HG03159 (cell line): ENCODE data around the gene CTNND2.

Experiments used
- ATAC-seq: cut with Tn5 transposase; IDR thresholded peaks from one replicate; pipeline ENCODE4 v1.9.1; 2021; ENCODE audit warnings: mild to moderate bottlenecking, moderate library complexity; ENCODE audit not compliant: unreplicated experiment

The CTNND2 gene

DNA sequence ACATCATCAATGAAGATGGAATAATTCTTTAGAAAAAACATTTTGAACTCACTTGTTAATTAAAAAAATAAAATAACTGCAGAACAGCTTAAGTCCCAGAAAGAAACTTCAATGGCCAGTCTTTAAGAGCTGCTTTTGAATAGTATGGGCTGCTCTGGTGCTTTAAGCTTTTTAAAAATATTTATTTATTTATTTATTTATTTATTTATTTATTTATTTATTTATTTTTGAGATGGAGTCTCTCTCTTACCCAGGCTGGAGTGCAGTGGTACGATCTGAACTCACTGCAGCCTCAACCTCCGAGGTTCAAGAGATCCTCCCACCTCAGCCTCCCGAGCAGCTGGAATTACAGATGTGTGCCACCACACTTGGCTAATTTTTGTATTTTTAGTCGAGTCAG, 626.9 kb downstream of the CTNND2 start:
- ATAC-seq, result no peak

DNA sequence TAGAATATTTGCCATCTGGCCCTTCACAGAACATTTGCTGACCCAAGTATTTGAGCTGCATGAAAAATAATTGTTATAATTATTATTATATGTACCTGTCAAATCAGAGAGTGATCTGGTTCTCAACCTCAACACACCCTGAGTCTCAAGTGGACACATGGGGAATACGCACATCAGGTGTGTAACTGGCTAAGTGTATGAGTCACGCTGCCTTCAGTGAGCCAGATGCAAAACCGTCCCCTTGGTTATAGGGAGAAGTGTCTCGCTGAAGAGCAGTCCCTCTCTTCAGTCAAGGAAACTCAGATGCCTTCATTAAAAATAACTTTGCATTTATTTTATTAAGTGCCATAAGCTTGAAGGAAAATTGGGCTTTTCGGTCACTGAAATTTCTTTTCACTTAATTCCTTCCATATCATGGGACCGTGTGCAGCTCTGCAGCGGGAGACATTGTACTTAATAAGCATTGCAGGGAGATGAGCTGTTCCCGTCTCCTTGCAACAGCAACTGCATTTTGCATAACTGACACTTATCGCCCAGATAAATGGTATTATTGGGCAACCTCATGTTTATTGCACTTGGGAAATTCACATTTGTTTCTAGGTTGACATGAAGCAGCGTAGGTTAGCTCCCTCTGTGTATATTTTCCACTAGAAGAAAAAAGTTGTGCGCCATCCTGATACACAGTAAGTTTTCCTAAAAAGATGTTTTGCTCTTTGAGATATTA, 630.9 kb downstream of the CTNND2 start:
- ATAC-seq, result no peak

DNA sequence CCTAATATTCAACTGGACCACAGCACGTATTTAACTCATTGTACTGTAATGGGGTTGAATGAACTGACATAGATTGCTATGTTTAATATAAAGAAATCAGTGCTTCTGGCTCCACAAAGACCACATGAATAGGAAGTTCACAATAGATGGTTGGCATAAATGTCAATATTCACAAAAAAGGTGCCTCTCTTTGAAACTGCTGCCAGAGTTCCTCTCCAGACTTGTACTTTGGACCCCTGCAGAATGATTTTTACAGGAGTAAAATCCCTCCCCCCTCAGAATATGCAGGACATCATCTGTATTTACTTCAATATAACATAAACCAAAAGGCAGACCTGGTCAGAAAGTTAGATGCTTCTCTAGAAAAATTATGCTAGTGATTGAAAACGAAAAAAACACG, 634.7 kb downstream of the CTNND2 start:
- no peak for ATAC-seq

DNA sequence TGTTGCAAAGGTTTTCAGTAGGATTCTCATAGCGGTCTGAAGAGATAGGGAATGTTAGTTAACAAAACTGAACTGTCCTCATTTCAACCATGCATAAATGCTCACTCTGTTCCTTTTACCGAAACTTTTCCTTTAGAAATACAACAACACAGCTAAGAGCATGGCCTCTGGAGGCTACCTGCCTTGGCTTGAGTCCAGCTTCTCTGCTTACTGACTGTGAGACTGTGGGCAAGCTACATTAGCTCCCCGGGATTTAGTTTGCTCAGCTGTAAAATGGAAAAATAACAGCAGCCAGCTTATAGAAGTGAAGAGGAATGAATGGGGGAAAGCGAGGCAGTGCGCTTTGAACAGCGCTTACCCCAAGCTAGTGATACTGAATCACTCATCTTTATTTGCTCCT, 635.4 kb downstream of the CTNND2 start:
- ATAC-seq, result no peak

DNA sequence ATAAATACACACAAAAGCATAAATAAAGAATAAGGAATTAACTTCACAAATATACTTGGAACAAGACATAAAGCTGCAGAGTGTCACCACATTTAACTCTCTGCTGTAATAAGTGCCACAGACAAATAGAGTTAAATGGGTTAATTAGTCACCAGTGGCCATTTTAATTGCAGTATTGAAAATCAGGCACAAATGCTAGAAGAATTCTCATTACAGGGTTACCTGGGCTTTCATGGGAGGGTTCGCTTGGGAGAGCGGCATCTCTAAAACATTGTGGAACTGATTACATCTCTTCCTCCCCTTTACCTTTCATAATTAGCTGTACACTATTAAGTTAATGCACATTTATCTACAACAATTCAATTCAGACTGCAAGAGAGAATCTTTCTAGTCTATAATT, 637.9 kb downstream of the CTNND2 start:
- ATAC-seq, result no peak

DNA sequence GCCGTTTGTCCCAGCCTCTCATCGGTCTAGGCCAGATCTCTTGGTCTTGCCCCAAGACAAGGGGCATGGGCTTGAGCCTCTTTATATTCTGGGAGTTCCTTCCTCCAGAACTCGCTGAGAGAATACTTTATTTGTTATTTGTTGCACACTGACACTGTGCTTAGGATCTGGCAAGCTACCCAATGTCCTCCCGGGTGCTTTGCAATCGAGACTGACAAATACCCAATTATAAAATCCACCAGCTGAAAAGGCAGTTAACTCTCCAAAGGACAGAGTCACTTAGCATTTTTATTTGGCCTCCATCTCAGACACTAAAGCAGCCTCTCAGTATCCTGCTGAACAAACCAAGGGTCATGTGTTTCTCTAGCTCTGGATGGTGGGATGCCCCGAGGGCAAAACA, 643.0 kb downstream of the CTNND2 start:
- ATAC-seq, result no peak

DNA sequence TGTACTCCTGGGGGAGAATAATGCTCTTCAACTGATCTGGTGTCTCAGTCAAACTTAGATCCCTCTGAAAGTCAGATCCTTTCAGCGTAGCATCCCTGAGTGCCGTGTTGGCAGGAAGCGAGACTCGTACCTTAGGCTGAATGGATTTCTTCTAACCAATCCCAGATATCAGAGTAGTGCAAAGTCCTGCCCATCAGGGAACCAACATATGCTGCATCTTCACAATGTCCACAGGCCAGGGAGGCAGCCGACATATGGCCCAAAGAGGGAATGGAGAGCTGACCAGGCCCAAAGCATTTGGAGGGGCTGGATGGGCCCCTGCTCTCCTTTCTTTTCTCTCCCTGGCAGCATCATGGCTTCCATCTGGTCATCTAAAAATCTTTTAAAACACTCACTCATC, 646.2 kb downstream of the CTNND2 start:
- ATAC-seq, result no peak

DNA sequence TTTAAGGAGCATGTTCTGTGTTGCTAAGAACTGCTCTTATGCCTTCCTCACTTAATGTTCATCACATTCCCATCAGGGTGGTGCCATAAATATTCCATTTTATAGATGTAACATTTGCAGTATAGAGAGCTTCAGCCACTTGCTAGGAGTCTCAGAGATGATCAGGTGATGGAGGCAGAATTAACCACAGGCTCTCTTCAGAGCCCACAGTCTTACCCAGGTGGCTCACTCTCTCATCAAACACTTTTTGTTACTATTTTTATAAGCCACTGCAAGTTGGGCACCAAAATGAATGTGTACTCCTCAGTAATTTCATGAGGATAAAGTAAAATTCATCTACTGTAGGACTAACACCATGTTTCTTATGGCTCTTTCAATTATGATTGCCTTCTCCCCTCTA, 651.7 kb downstream of the CTNND2 start:
- ATAC-seq, result no peak

DNA sequence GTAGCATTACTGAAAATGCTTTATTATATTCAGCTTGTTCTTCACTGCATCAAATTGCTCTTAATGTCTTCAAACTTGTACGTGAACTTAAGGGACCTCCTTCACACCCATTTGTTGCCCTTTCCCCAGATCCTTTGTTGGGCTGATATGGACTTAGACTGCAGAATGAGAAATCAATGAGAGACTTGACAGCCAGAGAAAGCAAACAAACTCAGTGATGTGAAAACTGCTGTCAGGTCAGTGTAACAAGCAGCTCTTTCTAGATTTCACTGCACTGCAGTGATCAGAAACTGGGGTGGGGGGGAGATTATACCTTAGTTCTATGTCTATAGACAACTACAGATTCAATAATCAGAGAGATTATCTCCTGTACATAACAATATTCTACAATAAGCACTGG, 652.2 kb downstream of the CTNND2 start:
- ATAC-seq, result no peak

DNA sequence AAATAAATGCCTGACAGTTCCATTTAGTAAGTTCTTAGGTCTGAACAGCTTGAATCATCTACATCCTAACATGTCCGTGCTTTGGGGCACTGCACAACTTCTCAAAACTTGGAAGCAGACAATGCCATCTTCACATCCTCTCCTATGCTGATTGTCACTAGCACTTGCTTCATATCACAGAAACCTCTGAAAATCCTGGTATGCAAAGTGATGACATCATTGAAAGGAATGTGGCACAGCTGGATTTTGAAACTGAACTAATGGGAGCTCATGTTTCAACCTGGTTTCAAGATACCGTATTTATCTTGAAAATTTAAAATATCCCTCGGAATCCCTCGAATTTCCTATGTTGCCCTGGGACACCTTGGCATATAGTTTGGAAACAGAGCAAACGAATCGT, 653.0 kb downstream of the CTNND2 start:
- no peak for ATAC-seq

DNA sequence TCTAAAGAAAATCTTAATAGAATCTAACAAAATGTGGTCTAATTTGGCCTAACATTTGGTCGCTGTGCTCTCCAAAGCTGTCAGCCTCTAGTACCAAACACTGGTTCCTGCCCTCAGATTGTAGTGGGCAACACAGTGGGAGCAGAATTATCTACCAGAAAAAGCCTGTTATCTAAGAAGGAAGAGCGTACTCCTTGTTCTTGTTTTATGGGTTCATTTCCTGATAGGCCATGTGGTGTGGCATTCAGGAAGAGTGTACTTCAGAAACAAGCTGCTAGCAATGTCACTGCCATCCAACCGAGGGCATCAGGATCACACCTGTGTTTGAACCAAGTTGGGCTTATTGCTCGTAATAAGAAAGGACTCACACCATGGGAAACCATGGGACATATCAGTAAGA, 655.3 kb downstream of the CTNND2 start:
- ATAC-seq, result no peak

DNA sequence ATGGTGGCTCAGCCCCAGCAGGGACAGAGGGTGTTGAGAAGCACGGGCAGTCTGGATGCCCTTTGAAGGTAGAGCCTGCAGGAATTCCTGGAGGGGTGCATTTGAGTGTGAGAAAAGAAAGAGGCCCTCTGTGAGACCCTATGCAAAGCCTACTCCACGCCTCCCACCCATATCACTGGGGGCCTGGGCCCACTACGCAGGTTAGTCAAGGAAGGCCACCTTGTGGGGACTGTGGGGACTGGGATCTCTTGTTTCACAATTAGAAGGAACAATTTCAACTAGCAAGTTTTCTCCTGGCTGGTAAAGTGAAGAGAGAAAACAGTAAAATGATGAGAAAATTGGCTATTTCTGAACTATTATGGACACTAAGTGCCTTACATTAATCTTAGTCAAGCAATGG, 657.0 kb downstream of the CTNND2 start:
- no peak for ATAC-seq

DNA sequence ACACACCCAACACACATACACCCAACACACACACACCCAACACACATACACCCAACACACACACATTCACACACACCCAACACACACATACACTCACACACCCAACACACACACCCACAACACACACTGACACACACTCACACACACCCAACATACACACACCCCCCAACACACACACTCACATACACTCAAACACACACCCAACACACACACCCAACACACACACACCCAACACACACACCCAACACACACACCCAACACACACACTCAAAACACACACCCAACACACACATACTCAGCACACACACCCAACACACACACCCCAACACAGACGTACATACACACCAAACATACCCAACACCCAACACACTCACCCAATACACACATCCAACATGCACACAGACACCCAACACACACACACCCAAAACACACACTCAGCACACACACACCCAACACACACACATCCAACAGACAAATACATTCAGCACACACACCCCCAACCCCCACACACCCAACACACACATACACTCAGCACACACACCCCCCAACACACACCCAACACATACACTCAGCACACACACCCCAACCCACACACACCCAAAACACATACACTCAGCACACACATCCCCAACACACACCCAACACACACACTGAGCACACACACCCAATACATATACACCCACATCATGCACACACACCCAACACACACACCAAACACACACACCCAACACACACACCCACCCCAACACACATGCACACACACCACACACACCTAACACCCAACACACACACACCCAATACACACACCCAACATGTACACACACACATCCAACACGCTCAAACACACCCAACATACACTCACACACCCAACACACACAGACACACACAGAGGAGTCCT, 663.7 kb downstream of the CTNND2 start:
- ATAC-seq, result no peak

DNA sequence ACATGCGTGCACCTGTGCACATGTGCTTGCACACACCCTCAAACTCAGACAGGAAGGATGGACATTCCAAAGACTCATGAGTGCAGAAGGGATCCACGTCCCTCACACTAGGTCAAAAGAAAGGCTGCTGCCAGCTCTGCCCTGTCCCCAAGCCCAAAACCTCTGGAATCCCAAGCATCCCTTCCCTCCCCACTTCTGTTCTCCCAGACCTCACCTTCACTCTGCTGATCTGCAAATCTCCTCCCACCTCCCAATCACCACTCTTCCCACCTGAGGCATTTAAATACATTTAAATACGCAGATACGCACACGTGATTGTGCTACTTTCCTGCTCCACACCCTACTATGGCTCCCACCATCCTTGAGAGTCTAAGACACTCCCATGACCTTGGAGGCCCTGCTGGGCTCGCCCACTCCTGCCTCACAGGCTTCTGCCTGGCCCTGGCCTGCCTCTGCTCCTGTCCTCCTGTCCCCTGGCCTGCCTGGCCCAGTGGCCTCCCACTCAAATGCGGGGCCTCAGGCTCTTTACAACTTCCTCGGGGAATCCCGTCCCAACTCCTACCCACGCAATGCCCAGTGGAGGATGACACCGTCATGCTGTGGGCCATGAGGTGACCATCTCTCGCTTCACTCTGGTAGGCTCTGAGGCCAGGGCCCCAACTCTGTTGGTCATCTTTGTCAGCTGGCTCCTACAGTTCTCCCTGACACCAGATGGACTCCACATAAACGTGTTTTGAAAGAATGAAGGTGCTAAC, 664.8 kb downstream of the CTNND2 start:
- ATAC-seq, result no peak

DNA sequence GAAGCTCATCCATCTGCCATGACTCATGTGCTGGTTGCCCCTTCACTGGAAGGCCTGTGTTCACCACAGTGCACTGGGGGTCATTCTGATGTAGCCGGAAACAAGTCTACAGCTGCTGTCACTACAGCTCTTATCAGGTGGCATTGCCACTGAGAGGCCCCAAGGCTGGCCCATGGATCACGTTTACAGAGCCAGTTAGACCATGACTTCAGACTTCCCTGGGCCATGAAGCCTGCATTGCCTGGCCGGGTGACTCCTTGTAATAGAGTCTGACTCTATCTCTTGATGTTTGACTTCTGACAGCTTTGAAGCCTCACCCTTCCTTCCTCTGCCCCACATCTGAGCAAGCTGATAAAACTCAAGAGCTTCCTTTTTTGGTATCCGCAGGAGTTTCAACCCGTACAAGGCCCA, 669.7 kb downstream of the CTNND2 start:
- ATAC-seq, result no peak

DNA sequence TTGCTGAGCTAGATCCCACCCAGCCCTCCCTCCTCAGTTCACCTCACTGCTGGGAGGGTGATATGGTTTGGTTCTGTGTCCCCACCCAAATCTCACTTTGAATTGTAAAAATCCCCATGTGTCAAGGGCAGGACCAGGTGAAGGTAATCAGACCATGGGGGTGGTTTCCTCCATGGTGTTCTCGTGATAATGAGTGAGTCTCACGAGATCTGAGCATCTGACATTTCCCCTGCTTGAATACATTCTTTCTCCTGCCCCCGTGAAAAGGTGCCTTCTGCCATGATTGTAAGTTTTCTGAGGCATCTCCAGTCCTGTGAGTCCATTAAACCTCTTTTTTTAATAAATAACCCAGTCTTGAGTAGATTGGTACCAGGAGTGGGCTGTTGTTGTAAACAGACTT, 673.4 kb downstream of the CTNND2 start:
- ATAC-seq, result no peak

DNA sequence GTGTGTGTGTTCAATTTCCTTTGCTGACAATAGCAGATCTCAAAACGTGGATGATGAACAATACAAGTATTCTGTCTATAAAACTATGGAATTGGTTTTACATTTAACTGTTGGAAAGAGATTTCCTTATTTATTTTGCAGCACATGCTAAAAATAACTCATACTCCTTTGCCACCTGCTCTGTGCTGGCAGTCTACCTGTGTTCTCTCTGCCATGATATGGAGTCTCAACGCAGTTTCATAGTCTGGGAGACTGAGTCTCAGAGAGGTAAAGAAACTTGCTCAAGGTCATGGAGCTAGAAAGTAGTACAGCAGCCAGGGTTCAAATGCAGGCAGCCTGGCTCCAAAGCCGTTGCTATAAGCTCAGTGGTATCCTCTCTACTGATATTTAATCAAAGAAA, 677.2 kb downstream of the CTNND2 start:
- ATAC-seq, result no peak

DNA sequence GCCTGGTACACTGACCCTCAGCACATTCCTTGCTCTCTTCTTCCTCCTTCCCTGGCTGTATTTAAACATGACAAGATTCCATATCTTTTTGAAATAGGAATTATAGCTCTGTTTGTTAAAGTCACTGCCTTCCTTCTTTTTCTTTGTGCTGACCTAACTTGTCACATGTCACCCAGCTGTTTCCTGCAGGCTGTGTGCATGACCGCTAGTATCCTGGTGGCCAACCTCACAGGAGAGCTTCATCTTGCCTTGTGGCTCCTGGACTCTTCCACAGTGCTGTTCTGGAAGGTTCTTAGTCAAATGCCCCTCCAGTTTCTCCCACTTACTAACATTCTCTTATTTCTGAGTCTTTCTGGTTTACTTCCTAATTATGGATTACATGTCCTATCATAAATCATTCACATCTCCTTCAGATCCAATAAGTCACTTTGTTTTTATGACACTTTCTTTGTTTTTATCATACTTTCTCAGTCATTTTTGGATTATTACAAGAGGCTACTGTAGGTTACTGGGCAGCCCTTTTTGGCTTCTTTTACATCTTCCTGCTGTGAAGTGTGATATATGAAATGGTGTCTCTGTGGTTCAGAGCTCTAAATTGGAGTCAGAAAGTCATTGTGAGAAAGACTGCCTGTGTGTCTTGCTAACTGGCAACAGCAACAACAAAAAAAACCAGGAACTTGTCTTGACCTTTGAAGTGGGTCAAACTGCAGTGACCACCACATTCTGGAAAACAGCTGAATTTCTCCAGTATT, 679.6 kb downstream of the CTNND2 start:
- ATAC-seq, result no peak

DNA sequence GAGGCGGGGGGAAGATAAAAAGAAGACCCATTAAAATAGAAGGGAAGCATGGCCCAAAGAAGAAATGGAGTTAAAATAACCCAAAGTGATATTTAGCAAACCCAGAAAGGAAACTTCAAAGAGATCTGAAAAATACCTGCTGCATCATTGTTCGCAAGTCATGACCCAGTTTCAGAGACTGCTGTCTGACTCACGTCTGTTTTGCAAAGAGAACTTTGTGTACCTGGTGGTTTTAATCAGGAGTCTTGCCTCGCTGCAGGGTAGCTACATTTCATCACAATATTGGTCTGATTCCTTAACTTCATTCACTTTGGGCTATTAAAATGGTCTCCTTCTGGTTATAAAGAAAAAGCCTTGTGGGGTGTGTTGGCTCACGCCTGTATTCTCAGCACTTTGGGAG, 682.1 kb downstream of the CTNND2 start:
- no peak for ATAC-seq

DNA sequence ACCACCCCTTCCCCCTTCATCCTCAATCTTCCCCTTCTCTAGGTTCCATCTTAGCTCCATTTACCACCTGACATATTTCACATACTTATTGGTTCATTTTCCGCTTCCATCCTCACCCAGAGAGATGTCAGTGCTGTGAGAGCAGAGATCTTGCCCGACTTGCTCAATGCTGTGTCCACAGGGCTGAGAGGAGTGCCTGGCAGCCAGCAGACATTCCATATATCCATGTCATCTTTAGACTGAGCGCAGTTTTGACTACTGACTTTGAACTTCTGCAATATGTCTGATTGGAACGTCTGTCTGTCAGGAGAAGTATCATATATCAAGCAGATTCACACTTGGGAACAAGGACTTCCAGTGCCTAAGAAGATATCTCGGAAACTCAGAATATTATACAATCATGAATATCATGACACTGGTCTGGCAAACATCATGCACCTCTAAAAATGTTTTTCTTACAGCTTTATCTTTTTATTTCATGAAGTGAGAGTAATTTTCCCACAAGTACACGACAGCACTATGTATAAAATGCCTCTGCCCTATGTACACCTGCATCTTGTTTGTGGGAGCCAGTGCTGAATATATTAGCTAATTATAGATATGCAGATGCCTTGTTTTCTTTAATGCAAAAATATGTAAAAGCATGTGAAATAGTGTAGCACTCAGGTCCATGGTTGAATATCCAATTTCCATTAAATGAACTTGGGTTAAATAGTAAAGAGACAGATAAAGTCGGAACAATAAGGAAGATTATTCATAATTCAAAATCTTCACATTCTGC, 689.2 kb downstream of the CTNND2 start:
- no peak for ATAC-seq
